HG02571 (cell line): ENCODE data around the gene DPEP2NB.
"Not testable (repeated sequence)": the region's sequence is repeated elsewhere in the genome, so short reads cannot be mapped to it uniquely, and the experiment has no call there.

Source experiments
- ATAC-seq: cut with Tn5 transposase; IDR thresholded peaks from one replicate; pipeline ENCODE4 v1.9.1; 2021; ENCODE audit warnings: mild to moderate bottlenecking, moderate library complexity; ENCODE audit not compliant: unreplicated experiment

Gene DPEP2NB, protein sequence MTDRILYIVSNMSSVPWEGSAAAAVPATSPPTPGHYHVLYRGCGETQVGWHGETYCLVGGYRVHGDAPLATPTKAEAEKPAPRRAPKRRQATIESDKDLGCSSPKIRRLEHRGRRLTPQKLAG

DNA sequence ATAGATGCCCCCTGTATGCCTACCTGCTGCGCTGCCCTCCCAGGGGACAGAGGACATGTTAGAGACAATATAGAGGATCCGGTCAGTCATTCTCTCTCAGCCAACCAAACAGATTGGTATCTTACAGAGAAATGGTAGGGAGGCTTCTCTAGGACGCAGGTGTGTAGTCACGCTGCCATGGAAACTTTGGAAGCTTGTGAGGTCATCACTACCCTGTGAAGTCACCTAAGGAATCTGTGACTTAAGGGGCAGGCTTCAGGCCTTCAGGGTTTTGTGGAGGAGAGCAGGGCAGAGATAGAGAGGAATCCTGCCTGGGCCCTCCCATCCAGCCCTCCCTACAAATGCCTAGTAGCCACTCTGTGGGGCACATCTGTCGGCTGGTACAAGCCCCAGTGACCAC, at the start of gene DPEP2NB:
TSS of gene DPEP2NB (minus strand) at position 231 of the 400 bp plus-strand sequence. CDS start at position 90, 141 bp downstream.
- ATAC-seq: no peak

GRCh38 chr16:68064791-68065365, 49.2 kb upstream of the DPEP2NB start:
- ATAC-seq: no peak

DNA sequence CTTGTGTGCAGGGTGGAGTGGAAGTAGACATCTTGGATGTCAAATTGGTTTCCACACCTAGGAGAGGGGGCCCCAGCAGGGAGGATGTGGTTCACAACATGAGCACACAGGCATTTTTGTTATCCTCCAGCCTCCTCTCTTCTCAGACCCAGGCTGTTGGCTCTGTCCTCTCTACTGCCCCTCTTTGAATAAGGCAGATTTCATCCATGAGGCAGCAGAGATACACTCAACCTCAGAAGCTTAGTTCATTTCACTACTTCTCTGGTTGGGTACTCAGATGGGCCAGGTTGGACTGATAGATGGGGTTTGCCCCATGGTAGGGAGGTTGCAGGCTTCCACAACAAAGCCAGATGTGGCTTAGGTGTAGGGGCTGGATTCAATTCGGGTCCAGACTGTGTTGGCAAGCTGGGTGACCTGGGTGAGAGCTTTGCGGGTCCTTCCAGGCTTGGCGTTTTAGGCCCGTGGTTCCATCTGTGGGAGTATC, 47.2 kb upstream of the DPEP2NB start:
- ATAC-seq: no peak

- ATAC-seq: no peak
Observed at GRCh38 chr16:68061396-68061795, 45.7 kb upstream of the DPEP2NB start.

GRCh38 chr16:68059804-68060203, 44.1 kb upstream of the DPEP2NB start:
- no peak for ATAC-seq

DNA sequence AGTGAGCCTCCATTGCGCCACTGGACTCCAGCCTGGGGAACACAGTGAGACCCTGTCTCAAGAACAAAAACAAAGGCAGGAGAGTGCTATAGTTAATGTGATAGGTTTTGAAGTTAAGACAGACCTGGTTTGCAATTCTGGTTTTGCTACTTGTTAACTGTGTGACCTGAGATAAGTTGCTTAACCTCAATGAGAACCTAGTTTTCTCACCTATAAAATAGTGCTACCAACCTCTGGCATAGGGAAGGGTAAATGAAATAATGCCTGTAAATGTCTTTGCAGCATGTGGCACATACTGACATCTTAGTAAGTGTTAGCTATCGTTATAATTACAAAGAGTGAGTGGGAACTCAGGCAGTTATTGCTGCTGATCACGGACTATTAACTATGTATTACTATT, 39.7 kb upstream of the DPEP2NB start:
- ATAC-seq: no peak

DNA sequence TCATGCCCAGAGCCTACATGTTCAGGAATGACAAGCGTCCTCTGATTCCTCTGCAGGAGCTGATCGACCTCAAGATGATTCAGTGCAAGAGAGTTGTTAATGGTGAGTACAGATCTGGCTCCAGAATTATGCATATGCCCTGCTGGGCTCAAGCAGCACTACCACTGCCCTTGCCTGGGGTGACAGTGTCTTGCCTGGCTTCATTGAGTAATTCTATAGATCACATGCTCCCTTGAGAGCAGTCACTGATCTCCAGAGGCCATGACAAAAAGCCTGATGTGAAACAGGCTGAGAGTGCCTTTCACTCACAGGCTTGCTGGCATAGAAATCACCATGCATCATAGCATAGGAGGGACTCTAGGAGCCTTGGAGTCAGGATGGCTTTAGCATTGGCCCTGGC, 33.7 kb upstream of the DPEP2NB start:
- ATAC-seq: no peak

GRCh38 chr16:68047987-68048386, 32.3 kb upstream of the DPEP2NB start:
- ATAC-seq: no peak

DNA sequence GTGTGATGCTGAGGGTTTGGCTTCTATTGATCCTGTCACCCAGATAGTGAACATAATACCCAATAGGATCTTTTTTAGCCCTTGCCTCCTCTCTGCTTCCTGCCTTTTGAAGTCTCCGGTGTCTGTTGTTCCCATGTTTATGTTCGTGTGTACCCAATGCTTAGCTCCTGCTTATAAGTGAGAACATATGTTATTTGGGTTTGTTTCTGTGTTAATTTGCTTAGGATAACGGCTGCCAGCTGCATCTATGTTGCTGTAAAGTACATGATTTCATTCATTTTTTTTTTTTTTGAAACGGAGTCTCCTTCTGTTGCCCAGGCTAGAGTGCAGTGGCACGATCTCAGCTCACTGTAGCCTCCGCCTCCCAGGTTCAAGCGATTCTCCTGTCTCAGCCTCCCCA, 30.4 kb upstream of the DPEP2NB start:
- ATAC-seq: no peak

DNA sequence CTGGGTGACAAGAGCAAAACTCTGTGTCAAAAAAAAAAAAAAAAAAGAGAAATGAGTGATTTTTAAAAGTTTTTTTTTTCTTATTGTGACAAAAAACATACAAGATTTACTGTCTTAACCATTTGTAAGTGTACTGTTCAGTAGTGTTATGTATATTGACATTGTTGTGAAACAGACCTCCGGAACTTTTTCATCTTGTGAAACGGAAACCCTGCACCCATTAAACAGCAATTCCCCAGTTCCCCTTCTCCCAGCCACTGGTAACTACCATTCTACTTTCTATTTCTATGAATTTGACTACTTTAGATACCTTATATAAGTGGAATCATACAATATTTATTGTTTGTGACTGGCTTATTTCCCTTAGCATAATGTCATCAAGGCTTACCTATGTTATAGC, 26.1 kb upstream of the DPEP2NB start:
- no peak for ATAC-seq

GRCh38 chr16:68040506-68041288, 25.0 kb upstream of the DPEP2NB start:
- peak; percentile 65 for ATAC-seq

- no peak for ATAC-seq
Observed at GRCh38 chr16:68037841-68038597, 22.3 kb upstream of the DPEP2NB start.

- no peak for ATAC-seq
Observed at GRCh38 chr16:68035227-68035626, 19.5 kb upstream of the DPEP2NB start.

GRCh38 chr16:68033101-68033500, 17.4 kb upstream of the DPEP2NB start:
- no peak for ATAC-seq

GRCh38 chr16:68031951-68032350, 16.2 kb upstream of the DPEP2NB start:
- ATAC-seq: no peak

- ATAC-seq: not testable (repeated sequence)
Observed at GRCh38 chr16:68030108-68030507, 14.4 kb upstream of the DPEP2NB start.

- ATAC-seq: no peak
Observed at GRCh38 chr16:68028996-68029395, 13.3 kb upstream of the DPEP2NB start.

DNA sequence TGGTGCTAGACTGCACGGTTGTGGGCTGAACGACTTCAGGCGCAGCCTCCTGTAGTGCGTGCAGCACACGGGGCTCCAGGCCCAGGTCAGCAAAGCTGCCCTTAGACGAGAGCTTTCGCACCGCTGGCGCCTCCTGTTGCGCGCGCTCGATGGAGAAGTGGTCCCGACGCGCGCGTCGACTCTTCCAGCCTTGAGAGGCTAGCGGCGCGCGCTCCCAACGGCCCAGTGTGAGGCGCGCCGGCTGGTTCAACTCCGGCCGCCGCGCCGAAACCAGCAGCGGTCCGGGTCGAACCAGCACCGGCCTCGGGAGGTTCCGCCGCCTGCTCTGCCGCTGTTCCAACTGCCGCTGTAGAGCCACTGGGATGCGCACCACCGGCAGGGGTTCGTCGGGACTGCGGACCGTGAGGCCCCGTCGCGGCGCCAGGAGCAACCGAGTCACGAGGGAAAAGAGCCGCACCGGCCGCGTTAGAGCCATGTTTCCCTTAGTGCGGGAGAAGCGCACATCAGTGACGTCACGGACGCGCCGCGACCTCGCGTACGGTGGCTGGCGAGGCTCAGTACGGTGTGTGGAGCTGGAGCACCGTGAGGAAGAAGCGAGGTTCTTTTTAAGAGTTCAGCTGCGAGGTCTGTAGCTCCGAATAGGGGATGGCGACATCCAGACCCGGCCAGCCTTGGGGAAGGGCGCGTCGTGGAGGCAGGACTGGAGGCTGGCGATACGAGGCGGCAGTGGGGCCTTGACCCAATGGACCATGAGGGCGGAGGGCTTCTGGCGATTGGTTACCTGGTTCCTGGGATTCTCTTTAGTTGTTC, 7.2 kb upstream of the DPEP2NB start, which contains the start of the genes DDX28 and DUS2:
TSS of gene DDX28 (minus strand) at position 505 of the 810 bp plus-strand sequence. CDS start at position 475, 30 bp downstream.
TSS of gene DUS2 (plus strand) at position 557 of the 810 bp plus-strand sequence. CDS start 14,740 bp downstream, outside the sequence.
- peak; percentile 68 for ATAC-seq

GRCh38 chr16:68022278-68022727, 6.6 kb upstream of the DPEP2NB start:
- ATAC-seq: peak; percentile 7

DNA sequence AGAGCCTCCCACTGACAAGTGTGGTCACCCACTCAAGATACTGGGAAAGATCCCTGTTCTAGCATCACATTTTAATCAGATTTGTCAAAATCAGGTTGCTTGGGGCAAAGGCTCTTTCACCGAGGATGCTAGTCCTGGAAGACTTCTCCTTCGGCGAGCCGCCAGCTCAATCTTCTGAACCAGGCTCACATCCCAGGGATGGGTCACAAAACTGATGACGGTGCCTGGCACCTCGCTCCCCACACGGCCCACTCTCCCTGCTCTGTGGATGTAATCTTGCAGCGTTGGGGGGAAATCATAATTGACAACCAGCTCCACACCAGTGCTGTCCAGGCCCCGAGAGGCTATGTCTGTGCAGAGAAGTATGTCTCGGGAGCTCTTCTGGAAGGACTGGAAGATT, 5.8 kb upstream of the DPEP2NB start:
- ATAC-seq: no peak
